Measurements from ENCODE around the gene CHCT1. TPM values are rescaled to one million over a fixed set of nuclear protein-coding genes. Genes with fewer than 3 reads are reported as not detected.
A peak's percentile ranks its signal among the peaks of the same experiment; 100 is the strongest.

CHCT1 gene
- polyA plus RNA-seq, 1 of the 3 experiments (the other 2 are of a cell fraction), result not detected

DNA sequence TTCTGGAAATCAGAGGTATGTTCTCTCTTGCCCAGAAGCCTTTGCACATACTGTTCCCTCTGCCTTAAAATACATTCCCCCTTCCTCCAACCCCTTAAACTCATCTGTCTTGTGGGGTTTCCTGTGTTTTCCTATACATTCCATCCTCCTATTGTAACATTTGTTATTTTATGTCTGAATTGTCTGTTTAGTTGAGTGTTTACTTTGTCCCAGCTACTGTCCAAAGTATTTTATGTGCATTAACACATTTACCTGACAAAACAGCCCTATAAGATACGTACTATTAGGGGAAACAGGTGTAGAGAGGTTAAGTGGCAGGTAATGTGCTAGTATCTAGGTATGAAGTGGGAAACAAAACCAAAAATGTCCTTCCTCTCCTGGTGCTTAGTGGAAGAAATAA is 42.1 kb downstream of the CHCT1 start (continued):
- no peak for TF ChIP-seq USF2 (IDR thresholded peaks at IDR 0.05; ENCODE audit: borderline replicate concordance, low read depth, low read length)
- no peak for TF ChIP-seq EP300 (IDR thresholded peaks at IDR 0.05; ENCODE audit: borderline replicate concordance in 1 of 2, low read depth in 1 of 2, low read length in 1 of 2)
- no peak for TF ChIP-seq CHD2 (IDR thresholded peaks at IDR 0.05; ENCODE audit: low read length, partially characterized antibody)

DNA sequence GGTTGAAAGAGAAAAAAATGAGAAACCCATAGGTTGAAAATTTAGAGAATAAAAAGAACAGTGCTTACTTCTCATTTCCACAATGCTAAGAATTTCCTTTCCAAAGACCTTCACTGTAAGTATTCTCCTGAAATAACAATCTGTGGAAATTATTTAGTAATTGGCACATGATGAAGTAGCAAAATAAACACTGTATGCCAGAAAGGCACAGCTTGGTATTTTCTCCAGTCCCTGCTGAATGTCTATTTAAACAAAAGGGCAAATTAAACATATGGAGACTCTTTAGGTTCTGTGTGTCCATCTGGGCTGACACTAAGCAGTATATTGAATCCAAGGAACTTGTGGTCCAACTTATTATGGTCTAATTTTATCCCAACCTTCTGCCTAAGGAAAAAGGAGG is 46.1 kb downstream of the CHCT1 start:
- H3K4me3 ChIP-seq (ENCODE audit: low read depth in 2 of 2, low read length in 1 of 2), result no peak overlapping the region
- H3K9me3 ChIP-seq, result peaks cover 11% of the 10 kb centered on the region
- H3K4me1 ChIP-seq (ENCODE audit: control insufficient read depth in 1 of 2, insufficient read depth in 2 of 2, low read depth in 1 of 2, low read length in 1 of 2), result peaks cover 4 to 8% of the 10 kb centered on the region in 2 experiments; a peak in 3 of 4 replicates
- H4K20me1 ChIP-seq (ENCODE audit: insufficient read depth), result no peaks in the 10 kb centered on the region
- TF ChIP-seq GATA2 (CRISPR knock-in tag; IDR thresholded peaks at IDR 0.05), result no peak
- TF ChIP-seq POLR2AphosphoS5 (IDR thresholded peaks at IDR 0.05; ENCODE audit: low read depth, low read length), result no peak
- TF ChIP-seq FOXJ3 (CRISPR knock-in tag; IDR thresholded peaks at IDR 0.05), result no peak
- TF ChIP-seq NFIC (IDR thresholded peaks at IDR 0.05; ENCODE audit: borderline replicate concordance), result no peak
- no peak for TF ChIP-seq MEF2A (IDR thresholded peaks at IDR 0.05; ENCODE audit: borderline replicate concordance, low read depth)
- no peak for TF ChIP-seq REST (IDR thresholded peaks at IDR 0.05; ENCODE audit: low read depth, low read length)
- TF ChIP-seq GABPA (IDR thresholded peaks at IDR 0.05; ENCODE audit: low read depth), result no peak
- TF ChIP-seq CTCF (IDR thresholded peaks at IDR 0.05), result no peak
- no peak for TF ChIP-seq PBX3 (IDR thresholded peaks at IDR 0.05)
- no peak for TF ChIP-seq TCF12 (IDR thresholded peaks at IDR 0.05)
- TF ChIP-seq TEAD4 (IDR thresholded peaks at IDR 0.05; ENCODE audit: borderline replicate concordance, insufficient read depth), result no peak
- no peak for TF ChIP-seq FOXM1 (IDR thresholded peaks at IDR 0.05; ENCODE audit: low read depth)
- no peak for TF ChIP-seq SMC3 (IDR thresholded peaks at IDR 0.05; ENCODE audit: low read depth, low read length)
- TF ChIP-seq JUND (IDR thresholded peaks at IDR 0.05), result no peak
- TF ChIP-seq EZH2phosphoT487 (IDR thresholded peaks at IDR 0.05; ENCODE audit: borderline replicate concordance, low read depth), result no peak
- TF ChIP-seq EP300 (IDR thresholded peaks at IDR 0.05; ENCODE audit: borderline replicate concordance in 1 of 2, low read depth in 1 of 2, low read length in 1 of 2), result no peak
- no peak for TF ChIP-seq RCOR1 (IDR thresholded peaks at IDR 0.05; ENCODE audit: low read length)
- TF ChIP-seq ELF1 (IDR thresholded peaks at IDR 0.05), result no peak
- TF ChIP-seq CHD2 (IDR thresholded peaks at IDR 0.05; ENCODE audit: low read length, partially characterized antibody), result no peak
- H3K4me2 ChIP-seq, result 0 out of 2 replicates have a peak overlapping the region, but pooled peaks have one; percentile 5
- POLR2A ChIA-PET, result no interaction called here
- no peak overlapping the region for H3K9ac ChIP-seq
- peak overlapping the region; percentile 71 to 86; a peak in 3 of 4 replicates for H3K27ac ChIP-seq (ENCODE audit: low read depth in 2 of 2, low read length in 1 of 2)
- DNase-seq, result no peak
- H3F3A ChIP-seq (replicated peaks; ENCODE audit: insufficient read depth), result peaks cover 37% of the 10 kb centered on the region
- H2AFZ ChIP-seq (ENCODE audit: low read depth), result no peak overlapping the region
- no peaks in the 10 kb centered on the region for H3K27me3 ChIP-seq (ENCODE audit: insufficient read depth)
- peaks cover 45 to 83% of the 10 kb centered on the region in 2 experiments for H3K36me3 ChIP-seq (replicated peaks in 1 of 2; ENCODE audit: control insufficient read depth in 1 of 2, insufficient read depth in 2 of 2, low read length in 1 of 2)
- no peaks in the 10 kb centered on the region for H3K9me2 ChIP-seq
- CTCF ChIA-PET, result no interaction called here
- H3K79me2 ChIP-seq (ENCODE audit: insufficient read depth), result peaks cover 40% of the 10 kb centered on the region
